ENCODE results near the gene KIAA0040. TPM values are rescaled to one million over a fixed set of nuclear protein-coding genes. Genes with fewer than 3 reads are reported as not detected.
"Not testable (repeated sequence)": the region's sequence is repeated elsewhere in the genome, so short reads cannot be mapped to it uniquely, and the experiment has no call there.

KIAA0040 gene
- total RNA-seq, 1 donor from 2014 or later: 16.8 TPM

GRCh38 chr1:175124861-175125260, 67.7 kb downstream of the KIAA0040 start:
- DNase-seq (ENCODE audit: low spot score) (no peak), ATAC-seq (peak; percentile 74)
- intact Hi-C loops (cut with DNase I): loop anchor here (5.0 kb wide), 1 partner anchor 93 kb away; no protein-coding TSS in a partner anchor

- DNase-seq (ENCODE audit: low spot score): no peak
- intact Hi-C loops (cut with DNase I): no loop called here
- no peak for ATAC-seq
Observed at GRCh38 chr1:175120511-175120910, 72.1 kb downstream of the KIAA0040 start.

- intact Hi-C loops (cut with DNase I): no loop called here
- no peak for DNase-seq (ENCODE audit: low spot score)
- ATAC-seq: no peak
Observed at GRCh38 chr1:175118375-175119367, 73.9 kb downstream of the KIAA0040 start.

- DNase-seq (ENCODE audit: low spot score) (no peak), ATAC-seq (no peak)
- intact Hi-C loops (cut with DNase I): no loop called here
Observed at GRCh38 chr1:175116903-175117302, 75.7 kb downstream of the KIAA0040 start.

- no peak for ATAC-seq
- intact Hi-C loops (cut with DNase I): no loop called here
- DNase-seq (ENCODE audit: low spot score): no peak
Observed at GRCh38 chr1:175116210-175116798, 76.3 kb downstream of the KIAA0040 start.

- DNase-seq (ENCODE audit: low spot score) (no peak), ATAC-seq (no peak)
- intact Hi-C loops (cut with DNase I): no loop called here
Observed at GRCh38 chr1:175114996-175115395, 77.6 kb downstream of the KIAA0040 start.

GRCh38 chr1:175108331-175108820, 84.2 kb downstream of the KIAA0040 start:
- ATAC-seq; intact Hi-C loops (cut with DNase I); DNase-seq (ENCODE audit: low spot score): not testable (repeated sequence)

Other genes with a start within 250 kb of the KIAA0040 start
- 82.2 TPM for gene CACYBP, start 192.8 kb downstream of the KIAA0040 start, total RNA-seq
- gene MRPS14, start 169.4 kb downstream of the KIAA0040 start, total RNA-seq: 27.6 TPM
- 1.1 TPM for gene TNN, start 124.9 kb downstream of the KIAA0040 start, total RNA-seq

Data from sciatic nerve (tissue), 2 donors.